ENCODE results near the gene WFIKKN2. TPM values are rescaled to one million over a fixed set of nuclear protein-coding genes. Genes with fewer than 3 reads are reported as not detected.
"Not testable (repeated sequence)": the region's sequence is repeated elsewhere in the genome, so short reads cannot be mapped to it uniquely, and the experiment has no call there.

WFIKKN2 gene
- total RNA-seq, 2 experiments from 2014 or later, result not detected

DNA sequence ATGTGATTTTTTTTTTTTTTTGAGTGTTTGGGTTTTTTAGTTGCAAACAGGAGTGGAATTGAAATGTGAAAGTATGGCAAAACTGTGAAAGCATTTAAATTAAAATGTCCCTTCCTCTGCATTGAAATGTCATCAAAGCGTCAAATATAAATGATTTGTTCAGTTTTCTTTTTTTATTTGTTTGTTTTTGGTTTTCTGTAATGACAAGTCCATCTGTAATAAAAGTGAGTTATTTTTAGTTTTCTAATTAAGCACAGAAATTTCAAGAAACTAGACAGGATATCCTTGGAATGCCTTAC is 32.7 kb downstream of the WFIKKN2 start:
- peaks cover 47% of the 10 kb centered on the region for H3K4me1 Mint-ChIP-seq
- POLR2A ChIA-PET, result interaction anchor here (0.9 to 4.8 kb wide), 7 partner anchors 15 to 82 kb away, joined by 3 to 247 read pairs (median 68); no protein-coding TSS in a partner anchor
- no peaks in the 10 kb centered on the region for H3K9me3 Mint-ChIP-seq
- H3K36me3 Mint-ChIP-seq, result peaks cover 9% of the 10 kb centered on the region
- H3K27ac Mint-ChIP-seq, result peak overlapping the region; percentile 98
- ATAC-seq (ENCODE audit: low read depth) (no peak), DNase-seq (no peak)
- peaks cover 16% of the 10 kb centered on the region for H3K27me3 Mint-ChIP-seq
- peak overlapping the region; percentile 95 for H3K4me3 Mint-ChIP-seq

DNA sequence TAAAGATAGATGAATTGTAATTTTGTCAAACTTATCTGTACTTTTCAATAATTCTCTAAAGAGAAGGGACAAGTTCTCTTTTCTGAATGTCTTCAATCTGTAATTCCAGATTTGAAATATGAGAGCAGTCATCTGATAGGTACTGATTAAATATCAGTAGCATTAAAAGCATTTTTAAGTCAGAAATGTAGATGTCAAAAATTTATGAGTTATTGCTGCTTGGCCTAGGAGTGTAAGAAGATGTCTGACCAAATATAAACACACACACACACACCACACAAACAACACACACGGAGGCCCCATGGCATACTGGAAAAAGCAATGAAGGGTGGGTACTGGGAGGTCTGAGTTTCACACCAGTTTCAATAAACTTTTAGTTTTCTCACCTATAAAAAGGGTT is 33.2 kb downstream of the WFIKKN2 start:
- no peak for ATAC-seq (ENCODE audit: low read depth)
- DNase-seq, result no peak
- Mint-ChIP-seq H3K36me3 (peaks cover 4% of the 10 kb centered on the region), H3K27ac (no peak overlapping the region), H3K9me3 (no peaks in the 10 kb centered on the region), H3K4me1 (peaks cover 48% of the 10 kb centered on the region), H3K4me3 (peak overlapping the region; percentile 95), H3K27me3 (peaks cover 21% of the 10 kb centered on the region)
- POLR2A ChIA-PET, result no interaction called here

DNA sequence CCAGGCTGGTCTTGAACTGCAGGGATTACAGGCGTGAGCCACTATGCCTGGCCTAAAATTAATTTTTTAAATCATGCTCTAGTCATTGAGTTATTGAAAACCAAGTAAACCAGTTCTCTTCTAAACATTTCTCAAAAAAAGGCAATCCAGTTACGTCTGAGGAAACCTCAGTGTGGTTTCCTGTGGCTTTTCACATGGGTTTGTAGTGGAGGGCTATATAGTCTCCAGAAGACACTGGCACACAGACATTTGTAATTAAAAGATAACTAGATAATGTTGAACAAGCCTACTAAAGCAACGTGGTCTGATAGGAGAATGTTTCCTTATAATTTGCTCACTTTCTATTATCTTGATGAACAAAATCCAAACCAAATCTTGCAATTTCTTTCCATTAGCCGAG is 36.0 kb downstream of the WFIKKN2 start:
- H3K4me3 Mint-ChIP-seq, result peak overlapping the region; percentile 75
- peaks cover 3% of the 10 kb centered on the region for H3K36me3 Mint-ChIP-seq
- H3K4me1 Mint-ChIP-seq, result peaks cover 46% of the 10 kb centered on the region
- peak overlapping the region; percentile 65 for H3K27ac Mint-ChIP-seq
- H3K9me3 Mint-ChIP-seq, result no peaks in the 10 kb centered on the region
- peaks cover 45% of the 10 kb centered on the region for H3K27me3 Mint-ChIP-seq
- POLR2A ChIA-PET, result interaction anchor here (1.2 to 1.6 kb wide), 7 partner anchors 10 to 73 kb away, joined by 3 to 8 read pairs (median 4); no protein-coding TSS in a partner anchor
- ATAC-seq (ENCODE audit: low read depth) (peak; percentile 4), DNase-seq (no peak)

DNA sequence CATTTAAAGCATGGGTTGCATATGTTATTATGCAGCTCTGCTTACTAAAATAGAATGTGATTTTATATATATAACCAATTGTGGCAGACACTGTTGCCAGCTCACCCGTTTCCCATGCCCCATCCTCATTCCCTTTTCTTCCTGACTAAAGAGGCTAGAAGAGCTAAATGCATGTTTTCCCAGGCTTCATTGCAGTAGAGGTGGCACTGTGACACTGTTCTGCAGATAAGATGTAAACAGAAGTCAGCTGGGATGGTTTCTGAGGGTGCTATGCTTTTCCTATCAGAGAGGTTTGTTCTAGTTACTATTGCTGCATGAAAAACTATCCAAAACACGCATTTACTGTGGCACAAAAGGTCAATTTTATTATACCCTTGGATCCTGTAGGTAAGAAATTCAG is 36.5 kb downstream of the WFIKKN2 start:
- no peak for ATAC-seq (ENCODE audit: low read depth)
- Mint-ChIP-seq H3K4me1 (peaks cover 46% of the 10 kb centered on the region), H3K9me3 (no peaks in the 10 kb centered on the region), H3K4me3 (peak overlapping the region; percentile 75), H3K27ac (no peak overlapping the region), H3K36me3 (peaks cover 3% of the 10 kb centered on the region), H3K27me3 (peaks cover 50% of the 10 kb centered on the region)
- DNase-seq, result no peak
- POLR2A ChIA-PET, result interaction anchor here (1.1 to 1.6 kb wide), 9 partner anchors 10 to 73 kb away, joined by 3 to 8 read pairs (median 4); no protein-coding TSS in a partner anchor

DNA sequence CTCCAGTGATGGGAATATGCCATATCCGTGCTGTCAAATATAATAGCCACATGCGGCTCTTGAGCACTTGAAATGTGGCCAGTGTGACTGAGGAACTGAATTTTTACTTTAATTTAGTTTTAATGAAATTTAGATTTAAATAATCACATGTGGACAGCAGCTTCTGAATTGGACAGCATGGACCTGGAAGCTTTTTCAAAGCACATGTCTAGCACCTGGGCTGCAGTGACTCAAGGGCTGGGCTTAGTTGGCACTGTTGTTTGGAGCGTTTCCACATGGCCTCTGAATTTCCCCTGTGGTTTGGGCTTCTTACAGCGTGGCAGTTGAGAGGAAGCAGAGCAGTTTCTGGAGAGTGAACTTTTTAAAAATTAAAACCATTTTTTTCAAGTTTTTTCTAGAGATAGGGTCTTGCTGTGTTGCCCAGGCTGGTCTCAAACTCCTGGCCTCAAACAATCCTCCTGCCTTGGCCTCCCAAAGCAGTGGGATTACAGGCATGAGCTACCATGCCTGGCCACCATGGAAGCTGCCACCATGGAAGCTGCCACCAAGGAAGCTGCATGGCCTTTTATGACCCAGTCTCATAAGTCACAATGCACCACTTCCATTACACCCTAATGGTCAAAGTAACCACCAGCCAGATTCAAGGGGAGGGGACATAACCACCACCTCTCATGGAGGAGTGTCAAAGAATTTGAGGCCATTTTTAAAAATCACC is 37.5 kb downstream of the WFIKKN2 start:
- H3K4me3 Mint-ChIP-seq, result no peak overlapping the region
- peaks cover 38% of the 10 kb centered on the region for H3K4me1 Mint-ChIP-seq

DNA sequence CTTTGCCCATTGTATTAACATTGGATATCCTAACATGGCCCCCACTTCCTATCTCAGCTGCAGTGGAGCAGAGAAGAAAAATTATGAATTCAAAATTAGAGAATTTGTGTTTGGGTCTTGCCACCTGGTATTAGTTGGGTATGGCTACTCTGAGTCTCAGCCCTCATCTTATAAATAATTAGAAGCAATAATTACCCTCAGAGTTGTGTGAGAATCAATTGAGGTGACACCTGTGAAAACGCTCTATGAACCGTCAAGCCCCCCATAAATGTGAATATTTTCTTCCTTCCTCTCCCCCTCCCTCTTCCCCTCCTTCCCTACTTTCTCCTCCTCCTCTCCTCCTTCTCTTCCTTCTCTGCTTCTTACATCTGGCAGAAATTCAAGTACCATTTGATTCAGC is 39.7 kb downstream of the WFIKKN2 start:
- Mint-ChIP-seq H3K27me3 (peaks cover 45% of the 10 kb centered on the region), H3K9me3 (peaks cover 3% of the 10 kb centered on the region), H3K36me3 (peaks cover 3% of the 10 kb centered on the region), H3K4me3 (no peak overlapping the region), H3K4me1 (peaks cover 28% of the 10 kb centered on the region), H3K27ac (no peak overlapping the region)
- POLR2A ChIA-PET, result interaction anchor here (2.5 kb wide), 1 partner anchor 8 kb away, joined by 11 read pairs; the partner anchor contains the start of gene TOB1
- ATAC-seq (ENCODE audit: low read depth), result no peak
- no peak for DNase-seq

More for the DNA sequence above, 37.5 kb downstream of the WFIKKN2 start:
- no peaks in the 10 kb centered on the region for H3K9me3 Mint-ChIP-seq
- DNase-seq (no peak), ATAC-seq (ENCODE audit: low read depth) (peak; percentile 47)
- POLR2A ChIA-PET, result interaction anchor here (0.9 to 1.6 kb wide), 6 partner anchors 14 to 72 kb away, joined by 3 to 5 read pairs (median 4); no protein-coding TSS in a partner anchor
- H3K27me3 Mint-ChIP-seq, result peaks cover 54% of the 10 kb centered on the region
- H3K27ac Mint-ChIP-seq, result no peak overlapping the region
- peaks cover 3% of the 10 kb centered on the region for H3K36me3 Mint-ChIP-seq

DNA sequence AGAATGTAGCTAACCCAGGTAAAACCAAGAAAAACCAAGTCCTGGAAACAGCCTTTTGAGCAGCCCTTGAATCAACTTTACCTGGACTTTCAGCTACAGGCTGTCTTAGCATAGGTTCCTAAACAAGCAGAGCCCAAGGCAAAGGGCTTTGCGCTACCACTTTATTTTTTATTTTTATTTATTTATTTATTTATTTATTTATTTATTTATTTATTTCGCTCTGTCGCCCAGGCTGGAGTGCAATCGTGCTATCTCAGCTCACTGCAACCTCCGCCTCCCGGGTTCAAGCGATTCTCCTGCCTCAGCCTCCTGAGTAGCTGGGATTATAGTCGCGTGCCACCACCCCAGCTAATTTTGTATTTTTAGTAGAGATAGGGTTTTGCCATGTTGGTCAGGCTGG is 41.7 kb downstream of the WFIKKN2 start:
- H3K27ac Mint-ChIP-seq, H3K36me3 Mint-ChIP-seq: not testable (repeated sequence)
- POLR2A ChIA-PET, result interaction anchor here (2.5 kb wide), 1 partner anchor 10 kb away, joined by 11 read pairs; the partner anchor contains the start of gene TOB1

DNA sequence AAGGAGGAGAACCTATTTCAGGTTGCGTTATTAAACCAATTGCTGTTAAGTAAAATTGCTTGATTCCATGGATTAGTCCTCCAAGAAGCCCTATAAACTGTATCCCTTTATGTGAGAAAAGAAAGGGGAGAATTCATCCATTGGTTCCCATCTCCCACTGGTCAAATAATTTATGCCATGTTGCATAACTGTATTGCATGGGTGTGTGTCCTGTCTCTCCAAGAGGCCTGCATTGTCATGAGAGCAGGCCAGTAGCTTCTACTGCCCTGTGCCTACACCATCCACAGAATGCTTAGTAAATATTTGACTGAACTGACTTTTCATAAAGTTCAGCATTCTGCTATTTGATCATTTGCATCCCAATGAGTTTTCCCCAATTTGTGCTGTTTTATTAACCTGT is 42.5 kb downstream of the WFIKKN2 start:
- Mint-ChIP-seq H3K9me3 (peaks cover 5% of the 10 kb centered on the region), H3K36me3 (peaks cover 3% of the 10 kb centered on the region), H3K4me1 (peaks cover 14% of the 10 kb centered on the region), H3K4me3 (no peak overlapping the region), H3K27ac (no peak overlapping the region), H3K27me3 (peaks cover 49% of the 10 kb centered on the region)
- ATAC-seq (ENCODE audit: low read depth) (no peak), DNase-seq (no peak)
- POLR2A ChIA-PET, result interaction anchor here (0.9 kb wide), 1 partner anchor 15 kb away, joined by 3 read pairs; no protein-coding TSS in a partner anchor

More for the DNA sequence above, 41.7 kb downstream of the WFIKKN2 start:
- peaks cover 49% of the 10 kb centered on the region for H3K27me3 Mint-ChIP-seq
- H3K4me3 Mint-ChIP-seq; DNase-seq; ATAC-seq (ENCODE audit: low read depth); H3K9me3 Mint-ChIP-seq: not testable (repeated sequence)
- H3K4me1 Mint-ChIP-seq, result peaks cover 20% of the 10 kb centered on the region

DNA sequence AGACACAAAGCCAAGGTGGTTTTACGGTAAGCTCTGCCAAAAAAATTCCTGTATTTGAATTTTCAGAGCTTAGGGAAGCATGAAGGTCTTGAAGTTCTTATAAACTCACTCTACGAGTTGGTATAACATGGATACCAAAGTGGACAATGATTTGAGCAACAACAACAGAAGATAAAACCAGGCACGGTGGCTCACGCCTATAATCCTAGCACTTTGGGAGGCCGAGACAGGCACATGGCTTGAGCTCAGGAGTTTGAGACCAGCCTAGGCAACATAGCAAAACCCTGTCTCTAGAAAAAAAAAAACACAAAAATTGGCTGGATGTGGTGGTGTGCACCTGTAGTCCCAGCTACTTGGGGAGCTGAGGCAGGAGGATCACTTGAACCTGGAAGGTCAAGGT is 43.7 kb downstream of the WFIKKN2 start:
- H3K27ac Mint-ChIP-seq, result no peak overlapping the region
- no peak for ATAC-seq (ENCODE audit: low read depth)
- no peak for DNase-seq
- peaks cover 8% of the 10 kb centered on the region for H3K4me1 Mint-ChIP-seq
- H3K27me3 Mint-ChIP-seq, result peaks cover 39% of the 10 kb centered on the region
- H3K4me3 Mint-ChIP-seq, result no peak overlapping the region
- H3K9me3 Mint-ChIP-seq, result peaks cover 5% of the 10 kb centered on the region
- POLR2A ChIA-PET, result interaction anchor here (1.0 kb wide), 1 partner anchor 13 kb away, joined by 5 read pairs; the partner anchor contains the start of gene TOB1
- peaks cover 2% of the 10 kb centered on the region for H3K36me3 Mint-ChIP-seq

DNA sequence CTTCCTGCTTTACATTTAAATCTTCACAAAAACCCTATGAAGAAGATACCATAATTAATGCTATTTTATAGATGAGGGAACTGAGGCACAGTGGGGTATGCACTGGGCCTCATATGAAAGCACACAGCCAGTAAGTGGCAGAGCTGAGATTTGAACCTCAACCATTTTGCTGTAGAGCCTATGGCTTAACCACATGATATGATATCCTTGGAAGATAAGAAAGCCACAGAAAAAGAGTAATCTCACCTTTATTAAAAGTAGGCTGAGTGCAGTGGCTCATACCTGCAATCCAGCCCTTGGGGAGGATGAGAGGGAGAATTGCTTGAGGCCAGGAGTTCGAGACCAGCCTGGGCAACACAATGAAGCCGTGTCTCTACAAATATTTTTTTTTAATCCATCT is 45.8 kb downstream of the WFIKKN2 start:
- Mint-ChIP-seq H3K27ac (no peak overlapping the region), H3K9me3 (peaks cover 5% of the 10 kb centered on the region), H3K4me3 (no peak overlapping the region), H3K4me1 (peaks cover 8% of the 10 kb centered on the region), H3K36me3 (peaks cover 2% of the 10 kb centered on the region), H3K27me3 (peaks cover 21% of the 10 kb centered on the region)
- POLR2A ChIA-PET, result interaction anchor here (2.4 kb wide), 1 partner anchor 15 kb away, joined by 11 read pairs; the partner anchor contains the start of gene TOB1
- ATAC-seq (ENCODE audit: low read depth), result no peak
- no peak for DNase-seq

DNA sequence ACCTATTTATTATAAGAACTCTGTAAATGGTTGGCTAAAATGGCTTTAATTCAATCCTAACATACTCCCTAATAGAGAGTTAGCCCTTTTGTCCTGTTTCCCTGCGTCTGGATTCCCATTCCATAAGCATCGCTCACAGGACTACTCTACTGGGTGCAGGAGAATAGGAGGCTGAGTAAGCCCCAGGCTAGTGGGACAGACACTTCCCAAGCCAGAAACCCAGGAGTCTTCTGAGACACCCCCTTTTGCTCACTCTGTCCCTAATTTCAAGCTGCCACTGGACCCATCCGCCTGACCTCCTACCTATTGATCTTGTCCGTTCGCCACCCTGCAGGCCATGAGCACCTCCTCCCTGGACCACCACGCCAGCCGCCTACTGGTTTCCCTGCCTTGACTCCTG is 47.5 kb downstream of the WFIKKN2 start:
- peaks cover 2% of the 10 kb centered on the region for H3K36me3 Mint-ChIP-seq
- H3K27me3 Mint-ChIP-seq, result peaks cover 13% of the 10 kb centered on the region
- no peak for DNase-seq
- H3K4me3 Mint-ChIP-seq, result no peak overlapping the region
- H3K9me3 Mint-ChIP-seq, result peaks cover 5% of the 10 kb centered on the region
- POLR2A ChIA-PET, result interaction anchor here (0.7 to 2.4 kb wide), 2 partner anchors 16 to 66 kb away, joined by 3 to 11 read pairs; partner anchors contain the start of gene TOB1
- ATAC-seq (ENCODE audit: low read depth), result no peak
- H3K4me1 Mint-ChIP-seq, result peaks cover 17% of the 10 kb centered on the region
- H3K27ac Mint-ChIP-seq, result no peak overlapping the region

DNA sequence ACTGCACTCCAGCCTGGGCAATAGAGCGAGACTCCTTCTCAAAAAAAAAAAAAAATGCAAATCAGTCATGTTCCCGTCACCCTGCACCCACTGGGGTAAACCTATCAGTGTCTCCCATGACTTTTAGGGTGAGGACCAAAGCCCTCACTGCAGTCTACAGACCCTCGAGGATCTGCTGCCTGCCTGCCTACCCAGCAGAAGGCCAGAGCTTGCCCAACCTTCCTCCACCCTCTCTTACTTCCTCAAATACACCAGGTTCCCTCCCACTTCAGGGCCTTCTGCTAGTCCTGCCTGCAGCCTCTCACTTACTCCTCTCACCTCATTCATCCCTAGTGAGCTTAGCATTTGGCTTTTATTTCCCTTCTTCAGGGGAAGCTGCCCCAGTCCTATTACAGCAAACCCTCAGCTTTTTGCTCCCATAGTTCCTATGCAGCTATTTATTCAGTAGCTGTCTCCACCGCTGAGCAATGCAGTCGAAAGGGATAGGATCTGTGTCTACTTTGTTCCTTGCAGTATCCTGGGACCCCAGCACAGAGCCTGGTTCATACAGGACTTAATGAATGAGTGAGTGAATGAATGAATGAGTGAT is 48.6 kb downstream of the WFIKKN2 start:
- H3K4me1 Mint-ChIP-seq, result peaks cover 18% of the 10 kb centered on the region
- no peak overlapping the region for H3K4me3 Mint-ChIP-seq
- DNase-seq (no peak), ATAC-seq (ENCODE audit: low read depth) (no peak)
- H3K27me3 Mint-ChIP-seq, result peaks cover 15% of the 10 kb centered on the region
- no peak overlapping the region for H3K27ac Mint-ChIP-seq
- H3K36me3 Mint-ChIP-seq, result peaks cover under 1% of the 10 kb centered on the region
- H3K9me3 Mint-ChIP-seq, result peaks cover 4% of the 10 kb centered on the region
- POLR2A ChIA-PET, result interaction anchor here (1.0 kb wide), 1 partner anchor 17 kb away, joined by 5 read pairs; the partner anchor contains the start of gene TOB1

DNA sequence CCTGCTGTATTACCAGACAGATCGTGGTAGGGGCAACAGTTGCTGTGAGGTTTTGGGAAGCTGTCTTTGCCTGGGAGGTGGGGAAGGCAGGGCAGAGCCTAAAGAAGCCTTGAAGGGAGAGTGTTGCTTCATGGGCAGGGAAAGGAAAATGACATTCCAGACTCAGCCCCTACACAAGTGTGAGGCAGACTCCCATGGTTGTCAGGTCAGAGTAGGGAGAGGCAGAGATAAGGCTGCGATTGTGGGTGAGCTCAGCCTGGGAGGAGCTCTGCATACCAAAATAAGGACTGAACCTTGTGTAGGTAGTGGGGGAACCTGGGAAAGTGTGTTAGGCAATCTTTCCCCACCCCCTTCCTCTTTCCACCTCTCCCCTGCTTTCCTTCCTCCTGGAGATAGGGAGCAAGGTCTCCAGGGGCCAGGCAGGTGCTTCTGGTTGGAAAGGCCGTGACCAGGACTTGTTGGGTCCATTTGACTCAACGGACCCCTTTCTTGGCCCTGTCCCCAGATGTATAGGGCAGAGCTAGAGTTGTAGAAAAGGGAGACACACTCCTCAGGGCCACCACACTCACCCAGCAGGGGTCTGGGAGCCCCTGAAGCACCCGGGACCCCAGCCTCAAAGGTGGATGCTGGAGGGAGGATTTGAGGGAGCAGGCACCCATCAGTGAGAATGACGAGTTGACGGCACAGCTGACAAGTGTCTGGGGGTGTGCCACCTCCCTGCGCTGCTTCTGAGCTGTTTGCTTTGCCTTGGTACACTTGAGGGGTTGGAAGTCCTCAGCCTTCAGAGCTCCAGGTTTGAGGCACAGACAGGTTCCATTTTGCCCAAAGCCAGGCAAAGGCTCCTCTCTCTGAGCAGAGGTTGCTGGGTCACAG is 49.3 kb downstream of the WFIKKN2 start:
- H3K4me3 Mint-ChIP-seq, result no peak overlapping the region
- DNase-seq, result no peak
- peaks cover 18% of the 10 kb centered on the region for H3K27me3 Mint-ChIP-seq
- H3K36me3 Mint-ChIP-seq, result no peaks in the 10 kb centered on the region
- POLR2A ChIA-PET, result interaction anchor here (1.0 kb wide), 1 partner anchor 18 kb away, joined by 5 read pairs; the partner anchor contains the start of gene TOB1
- ATAC-seq (ENCODE audit: low read depth), result no peak
- peaks cover 3% of the 10 kb centered on the region for H3K9me3 Mint-ChIP-seq
- H3K4me1 Mint-ChIP-seq, result peaks cover 18% of the 10 kb centered on the region
- no peak overlapping the region for H3K27ac Mint-ChIP-seq
